Stomach (tissue), 4 donors: ENCODE results near the gene FASTK.
A peak's percentile ranks its signal among the peaks of the same experiment; 100 is the strongest.

Experiments
- EP300 ChIP-seq: sonication (generic); formaldehyde crosslinking; IDR thresholded peaks from one replicate; pipeline ENCODE4 v1.6.1; 2017; ENCODE audit warnings: antibody characterized with exemption
- POLR2A ChIP-seq, 4 donors: fragments of 450-650 bp; IDR thresholded peaks; one replicate each; pipeline ENCODE4 v1.6.1; 2016; ENCODE audit warnings: antibody characterized with exemption in 4 of 4, control low read depth in 2 of 4, mild to moderate bottlenecking in 1 of 4, moderate library complexity in 1 of 4
- POLR2AphosphoS5 ChIP-seq, 3 donors: sonication (generic); formaldehyde crosslinking; IDR thresholded peaks; one replicate each; pipeline ENCODE4 v1.6.1; 2016; ENCODE audit warnings: antibody characterized with exemption in 3 of 3
- TF ChIP-seq, protein P1 (sequence below), 7 experiments: fragments of 450-650 bp in 4 of 7; fragments of 200-600 bp in 3 of 7; sonication (generic) in 3 of 7; IDR thresholded peaks; one replicate each; pipeline ENCODE4 v1.5.1; 2016 to 2019; ENCODE audit warnings: antibody characterized with exemption in 7 of 7, control low read depth in 2 of 7, mild to moderate bottlenecking in 1 of 7

DNA sequence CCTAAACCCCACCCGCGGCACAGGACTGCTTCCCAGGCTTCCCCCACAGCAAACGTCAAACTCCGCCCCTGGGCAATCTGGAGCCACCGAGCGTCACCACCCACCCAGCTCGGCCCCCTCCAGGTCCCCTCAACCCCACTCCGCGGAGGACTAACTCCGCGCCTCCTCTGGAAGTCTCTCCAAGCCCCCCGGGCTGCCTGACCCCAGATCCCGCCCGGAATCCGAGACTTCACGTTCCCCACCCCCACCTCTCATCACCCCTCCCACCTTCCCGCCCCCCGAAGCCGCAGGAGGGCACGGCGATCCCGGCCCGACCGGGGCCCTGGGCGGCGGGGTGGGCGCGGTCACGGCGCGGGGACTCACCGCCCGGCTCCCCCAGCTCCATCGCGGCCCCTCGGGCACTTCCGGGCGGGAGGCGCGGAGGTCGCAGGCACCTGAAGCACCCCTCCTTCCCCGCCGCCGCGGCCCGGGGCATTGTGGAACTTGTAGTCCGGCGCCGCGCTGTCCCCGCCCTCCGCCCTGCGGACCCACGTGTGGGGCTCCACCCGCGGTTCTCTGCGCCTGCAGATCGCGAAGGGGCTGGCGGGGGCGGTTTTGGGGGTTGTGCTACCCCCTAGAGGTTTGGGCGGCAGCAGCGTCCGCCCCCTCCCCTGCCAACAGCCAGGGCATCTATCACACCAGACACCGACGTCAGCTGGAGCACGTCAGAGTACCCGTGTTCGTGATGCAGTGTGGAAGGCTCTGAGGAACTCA is 2.6 kb upstream of the FASTK start, which contains the start of gene TMUB1:
- TF ChIP-seq, protein P1, sequence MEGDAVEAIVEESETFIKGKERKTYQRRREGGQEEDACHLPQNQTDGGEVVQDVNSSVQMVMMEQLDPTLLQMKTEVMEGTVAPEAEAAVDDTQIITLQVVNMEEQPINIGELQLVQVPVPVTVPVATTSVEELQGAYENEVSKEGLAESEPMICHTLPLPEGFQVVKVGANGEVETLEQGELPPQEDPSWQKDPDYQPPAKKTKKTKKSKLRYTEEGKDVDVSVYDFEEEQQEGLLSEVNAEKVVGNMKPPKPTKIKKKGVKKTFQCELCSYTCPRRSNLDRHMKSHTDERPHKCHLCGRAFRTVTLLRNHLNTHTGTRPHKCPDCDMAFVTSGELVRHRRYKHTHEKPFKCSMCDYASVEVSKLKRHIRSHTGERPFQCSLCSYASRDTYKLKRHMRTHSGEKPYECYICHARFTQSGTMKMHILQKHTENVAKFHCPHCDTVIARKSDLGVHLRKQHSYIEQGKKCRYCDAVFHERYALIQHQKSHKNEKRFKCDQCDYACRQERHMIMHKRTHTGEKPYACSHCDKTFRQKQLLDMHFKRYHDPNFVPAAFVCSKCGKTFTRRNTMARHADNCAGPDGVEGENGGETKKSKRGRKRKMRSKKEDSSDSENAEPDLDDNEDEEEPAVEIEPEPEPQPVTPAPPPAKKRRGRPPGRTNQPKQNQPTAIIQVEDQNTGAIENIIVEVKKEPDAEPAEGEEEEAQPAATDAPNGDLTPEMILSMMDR (IDR thresholded peaks at IDR 0.05): no peak
- TF ChIP-seq POLR2AphosphoS5 (IDR thresholded peaks at IDR 0.05): peak in 2 of 3 donors; percentile 63 to 65
- TF ChIP-seq EP300: no peak
- TF ChIP-seq POLR2A (IDR thresholded peaks at IDR 0.05): no peak
